AG04450 (cell line): ENCODE results near the gene ISG20L2. TPM values are rescaled to one million over a fixed set of nuclear protein-coding genes. Genes with fewer than 3 reads are reported as not detected.

Source experiments
- CTCF ChIA-PET: fragments of 300-600, 350-600 bp; formaldehyde crosslinking; extraction: SDS; loops from one replicate; lab custom pipeline; 2022; ENCODE audit warnings: antibody characterized with exemption, inconsistent platforms; lab: Charles Lee
- POLR2A ChIA-PET: fragments of 350-600 bp; formaldehyde crosslinking; extraction: SDS; loops from one replicate; lab custom pipeline; 2021; ENCODE audit warnings: antibody characterized with exemption, inconsistent platforms; lab: Yijun Ruan, JAX
- DNase-seq: peaks from one replicate; pipeline ENCODE4 v3.0.0-alpha.2; 2011; ENCODE audit warnings: low read depth, low spot score
- H3K27ac ChIP-seq: one replicate; pipeline ENCODE4 v1.5.1; 2012; ENCODE audit warnings: low read depth, low read length, control low read depth
- H3K27me3 ChIP-seq: one replicate; pipeline ENCODE4 v1.6.0; 2012; ENCODE audit warnings: low read length; ENCODE audit not compliant: control insufficient read depth, insufficient read depth
- H3K4me3 ChIP-seq: 2 replicates; pipeline ENCODE4 v1.5.1; 2011; ENCODE audit warnings: mild to moderate bottlenecking, low read depth, low read length, control low read depth
- H3K9me3 ChIP-seq: 2 replicates; pipeline ENCODE4 v1.5.1; 2012; ENCODE audit warnings: low read length; ENCODE audit not compliant: control insufficient read depth, insufficient read depth
- polyA plus RNA-seq: library from polyadenylated mRNA; depleted of rRNA; stranded (reverse); fragments of >200 nt; gene quantifications from 2 replicates; pipeline ENCODE4 v1.2.3, GENCODE V29; 2011
- TF ChIP-seq, protein P1 (sequence below): IDR thresholded peaks from 2 replicates; pipeline ENCODE4 v1.5.1; 2011; ENCODE audit warnings: low read depth, low read length, control low read depth, inconsistent platforms

Gene ISG20L2
- polyA plus RNA-seq, 1 experiment: 25.6 TPM

DNA sequence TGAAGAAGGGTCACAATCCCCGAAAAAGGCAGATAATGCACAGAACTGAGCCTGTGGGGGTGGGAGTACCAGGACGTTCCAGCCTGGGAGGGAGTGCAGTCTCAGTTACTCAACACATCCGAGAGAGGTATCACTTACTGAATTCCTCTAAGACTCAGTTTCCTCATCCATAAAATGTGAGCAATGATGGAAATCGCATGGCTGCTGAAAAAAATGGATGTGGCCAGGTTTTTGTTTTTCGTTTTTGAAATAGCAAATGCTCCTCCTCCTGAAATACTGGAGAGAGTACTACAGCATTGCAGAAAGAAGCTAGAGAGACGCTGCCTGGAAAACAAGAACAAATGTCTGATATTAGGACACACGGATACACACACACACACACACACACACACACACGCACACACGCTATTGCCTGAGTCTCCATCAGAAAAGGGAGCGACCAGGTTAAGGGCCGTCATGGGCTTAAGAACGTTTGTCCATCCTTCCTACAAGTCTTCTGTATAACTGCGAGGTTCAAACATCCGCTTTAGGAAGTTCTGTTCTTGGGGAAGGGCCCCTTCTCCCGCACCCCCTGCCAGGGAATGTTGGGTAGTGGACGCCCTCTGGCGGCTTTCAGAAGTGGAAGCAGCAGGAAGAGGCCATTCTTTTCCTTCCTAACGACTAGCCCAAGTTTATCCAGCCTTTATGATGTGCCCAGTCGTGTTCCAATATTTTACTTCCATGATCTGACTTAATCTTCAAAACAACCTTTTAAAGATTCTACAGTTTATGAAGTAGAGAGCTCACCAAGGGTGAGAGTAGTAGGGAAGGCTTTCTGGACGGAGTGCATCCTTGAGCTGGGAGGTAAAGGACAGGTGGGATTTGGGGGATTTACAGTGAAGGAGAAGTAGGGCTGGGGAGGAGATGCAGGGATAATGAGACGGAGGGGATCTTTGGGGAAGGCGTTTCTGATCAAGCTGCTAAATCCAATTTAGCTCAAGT lies 50.7 kb downstream of the ISG20L2 start:
- DNase-seq: no peak
- Histone ChIP-seq H3K27ac (peak overlapping the region; percentile 31), H3K27me3 (peaks cover 12% of the 10 kb centered on the region), H3K9me3 (no peaks in the 10 kb centered on the region; the same call in 1 of the 2 replicates), H3K4me3 (peak overlapping the region; percentile 64)
- TF ChIP-seq, protein P1, sequence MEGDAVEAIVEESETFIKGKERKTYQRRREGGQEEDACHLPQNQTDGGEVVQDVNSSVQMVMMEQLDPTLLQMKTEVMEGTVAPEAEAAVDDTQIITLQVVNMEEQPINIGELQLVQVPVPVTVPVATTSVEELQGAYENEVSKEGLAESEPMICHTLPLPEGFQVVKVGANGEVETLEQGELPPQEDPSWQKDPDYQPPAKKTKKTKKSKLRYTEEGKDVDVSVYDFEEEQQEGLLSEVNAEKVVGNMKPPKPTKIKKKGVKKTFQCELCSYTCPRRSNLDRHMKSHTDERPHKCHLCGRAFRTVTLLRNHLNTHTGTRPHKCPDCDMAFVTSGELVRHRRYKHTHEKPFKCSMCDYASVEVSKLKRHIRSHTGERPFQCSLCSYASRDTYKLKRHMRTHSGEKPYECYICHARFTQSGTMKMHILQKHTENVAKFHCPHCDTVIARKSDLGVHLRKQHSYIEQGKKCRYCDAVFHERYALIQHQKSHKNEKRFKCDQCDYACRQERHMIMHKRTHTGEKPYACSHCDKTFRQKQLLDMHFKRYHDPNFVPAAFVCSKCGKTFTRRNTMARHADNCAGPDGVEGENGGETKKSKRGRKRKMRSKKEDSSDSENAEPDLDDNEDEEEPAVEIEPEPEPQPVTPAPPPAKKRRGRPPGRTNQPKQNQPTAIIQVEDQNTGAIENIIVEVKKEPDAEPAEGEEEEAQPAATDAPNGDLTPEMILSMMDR: peak; percentile 96
- POLR2A ChIA-PET: interaction anchor here (4.1 kb wide), 1 partner anchor 16 kb away, joined by 36 read pairs; no protein-coding TSS in a partner anchor
- CTCF ChIA-PET: interaction anchor here (0.6 to 8.4 kb wide), 26 partner anchors 8 to 121 kb away, joined by 3 to 204 read pairs (median 6); partner anchors contain the start of genes CRABP2, METTL25B and TTC24

DNA sequence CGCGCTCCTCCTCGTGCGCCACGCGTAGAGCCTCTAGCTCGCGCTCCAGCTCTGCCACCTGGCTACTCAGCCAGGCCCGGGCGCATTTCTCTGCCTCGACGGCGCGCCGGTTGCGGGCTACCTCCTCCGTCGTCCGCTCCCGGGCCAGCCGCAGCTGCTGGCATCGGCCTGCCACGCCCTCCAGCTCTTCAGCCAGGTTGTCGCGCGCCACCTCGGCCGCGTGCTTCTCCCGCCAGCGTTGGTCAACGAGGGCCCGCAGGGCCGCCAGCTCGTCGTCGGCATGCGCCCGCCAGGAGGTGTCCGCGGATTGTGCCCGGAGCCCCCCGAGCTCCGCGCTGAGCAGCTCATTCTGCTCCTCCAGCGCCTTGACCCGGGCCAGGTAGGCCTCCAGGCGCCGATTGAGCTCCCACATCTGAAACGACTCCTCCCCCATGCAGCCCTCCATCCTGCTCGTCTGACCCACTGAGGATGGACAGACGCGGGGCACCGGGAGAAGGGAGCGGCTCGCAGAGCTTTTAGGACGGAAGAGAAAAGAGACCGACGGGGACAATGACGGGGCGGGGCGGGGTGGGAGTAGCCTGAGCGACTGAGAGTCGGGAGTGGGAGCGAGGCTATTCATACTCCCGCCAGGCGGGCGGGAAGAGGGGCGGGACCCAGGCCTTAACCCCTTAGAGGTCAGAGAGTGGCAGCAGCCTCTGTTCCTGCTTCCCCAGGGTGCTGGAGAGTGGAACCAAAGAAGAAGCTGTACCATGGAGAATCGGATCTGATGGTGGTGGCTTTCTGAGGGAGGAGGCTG lies 51.5 kb downstream of the ISG20L2 start, which contains the start of gene NES:
Gene NES (minus strand): TSS at position 588 of the 796 bp plus-strand sequence. CDS start 143 bp downstream, at position 445.
- H3K27me3 ChIP-seq: peaks cover 12% of the 10 kb centered on the region
- H3K4me3 ChIP-seq: peak within 1 kb of the TSS; percentile 64
- DNase-seq: no peak
- H3K27ac ChIP-seq: peak within 1 kb of the TSS; percentile 31
- TF ChIP-seq, protein P1: no peak
- ChIA-PET CTCF (interaction anchor here (0.5 to 8.4 kb wide), 22 partner anchors 10 to 256 kb away, joined by 3 to 204 read pairs (median 6); partner anchors contain the start of genes CRABP2 and METTL25B), POLR2A (interaction anchor here (0.6 to 4.1 kb wide), 5 partner anchors 12 to 179 kb away, joined by 4 to 36 read pairs (median 7); partner anchors contain the start of genes ISG20L2 and METTL25B)
- no peaks in the 10 kb centered on the region; the same call in 1 of the 2 replicates for H3K9me3 ChIP-seq

DNA sequence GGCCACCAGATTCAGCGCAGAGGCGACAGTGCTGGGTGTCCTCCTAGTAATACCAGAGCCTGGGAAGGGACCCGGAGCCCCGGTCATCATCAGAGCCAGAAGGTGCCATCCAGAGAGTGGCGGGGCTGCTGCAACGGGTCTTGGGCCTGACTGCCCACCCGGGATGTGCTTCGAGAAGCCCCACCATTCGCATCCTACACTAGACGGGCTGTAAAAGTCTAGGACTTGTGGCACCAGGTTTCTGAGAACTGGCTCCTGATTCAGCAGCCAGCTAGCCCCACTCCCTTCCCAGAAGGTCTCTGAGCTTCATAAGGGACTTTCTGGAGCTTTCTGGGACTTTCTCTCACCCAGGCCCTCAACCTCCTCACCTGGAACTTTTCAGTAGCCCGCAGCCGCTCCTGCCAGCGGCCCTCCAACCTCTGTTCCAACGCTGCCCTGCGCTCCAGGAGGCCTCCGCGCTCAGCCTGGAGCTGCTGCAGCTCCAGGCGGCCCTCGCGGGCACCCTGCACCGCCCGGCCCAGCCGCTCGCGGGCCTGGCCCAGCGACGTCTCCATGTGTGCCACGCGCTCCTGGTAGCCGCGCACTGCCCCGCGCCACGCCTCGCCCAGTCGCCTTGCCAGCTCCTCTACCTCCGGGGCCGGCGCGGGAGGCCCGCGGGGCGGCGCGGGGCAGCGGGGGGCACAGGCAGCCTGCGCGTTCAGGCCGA lies 52.3 kb downstream of the ISG20L2 start:
- Histone ChIP-seq H3K9me3 (no peaks in the 10 kb centered on the region; the same call in 1 of the 2 replicates), H3K4me3 (peak overlapping the region; percentile 64), H3K27ac (peak overlapping the region; percentile 39), H3K27me3 (peaks cover 12% of the 10 kb centered on the region)
- POLR2A ChIA-PET: interaction anchor here (0.6 to 4.1 kb wide), 7 partner anchors 11 to 178 kb away, joined by 3 to 36 read pairs (median 4); partner anchors contain the start of genes ISG20L2 and METTL25B
- TF ChIP-seq, protein P1: no peak
- CTCF ChIA-PET: interaction anchor here (0.5 to 8.4 kb wide), 16 partner anchors 11 to 252 kb away, joined by 3 to 204 read pairs (median 8); partner anchors contain the start of genes CRABP2 and METTL25B
- no peak for DNase-seq
